NCI-H1105 treated with DMSO at 0.1 percent for 48 hours (cell line): Measurements from ENCODE around the gene TP53TG3C.
"Not testable (repeated sequence)": the region's sequence is repeated elsewhere in the genome, so short reads cannot be mapped to it uniquely, and the experiment has no call there.

Experiments
- DNase-seq: peaks from one replicate; lab custom pipeline; 2025; lab: John Stamatoyannopoulos, UW

TP53TG3C gene, protein sequence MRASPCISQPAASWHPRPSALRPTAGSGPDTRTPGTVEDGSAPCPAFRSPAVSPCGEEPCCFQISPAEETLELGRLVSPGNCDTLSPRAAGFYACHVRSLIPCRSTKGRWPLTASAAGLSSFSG

GRCh38 chr16:33193926-33194325 lies at the start of gene TP53TG3C:
Gene TP53TG3C, plus strand, starts transcription at chr16:33194226. Its CDS starts 68 bp downstream, at chr16:33194294.
- DNase-seq, result not testable (repeated sequence)
